Neural cell (in vitro differentiated cells): ENCODE measurements around the gene PNLIPRP2.

Experiments
- CTCF ChIP-seq: fragments of 450-650 bp; IDR thresholded peaks from 2 replicates; pipeline ENCODE4 v1.5.1; 2014; ENCODE audit warnings: antibody characterized with exemption, mild to moderate bottlenecking, moderate library complexity; ENCODE audit not compliant: poor library complexity, severe bottlenecking
- EZH2 ChIP-seq: fragments of 200-600, 300-800 bp; shearing (Covaris generic), sonication (generic); IDR thresholded peaks from 2 replicates; pipeline ENCODE4 v1.6.1; 2014; ENCODE audit warnings: antibody characterized with exemption, low read length, borderline replicate concordance, mild to moderate bottlenecking; ENCODE audit not compliant: insufficient read depth, poor library complexity, severe bottlenecking
- MXI1 ChIP-seq: fragments of 450-650 bp; conservative IDR thresholded peaks from 2 replicates; pipeline ENCODE4 v1.6.1; 2014; ENCODE audit warnings: antibody characterized with exemption, mild to moderate bottlenecking; ENCODE audit not compliant: poor library complexity, severe bottlenecking
- REST ChIP-seq: IDR thresholded peaks from 2 replicates; pipeline ENCODE4 v1.6.1; 2012; ENCODE audit warnings: borderline replicate concordance

GRCh38 chr10:116629340-116629739 is 8.6 kb downstream of the PNLIPRP2 start:
- TF ChIP-seq MXI1 (no peak), REST (no peak), EZH2 (no peak), CTCF (no peak)
